Measurements from ENCODE around the gene C19orf53. TPM values are rescaled to one million over a fixed set of nuclear protein-coding genes. Genes with fewer than 3 reads are reported as not detected.

The C19orf53 gene
- total RNA-seq, 4 donors from 2014 or later: 20.5 to 233 (median 77.3) TPM

DNA sequence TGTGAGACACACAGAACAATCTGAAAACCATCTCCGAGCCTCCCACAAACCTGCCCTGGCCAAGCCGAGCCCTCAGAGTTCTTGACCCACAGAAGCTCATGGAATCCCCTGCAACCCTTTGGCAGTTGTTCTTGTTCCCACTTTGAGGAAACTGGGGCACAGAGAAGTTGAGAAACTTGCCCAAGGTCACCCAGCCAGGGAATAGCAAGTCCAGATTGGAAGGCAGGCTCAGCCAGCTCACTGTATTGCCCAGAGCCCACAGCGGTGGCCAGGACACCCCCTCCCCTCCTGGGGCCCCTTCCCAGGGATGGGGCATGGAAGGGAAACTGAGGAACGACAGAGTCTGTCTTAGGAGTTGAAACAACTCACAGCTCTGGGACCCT is 22.8 kb downstream of the C19orf53 start:
- peaks cover 10 to 17% of the 10 kb centered on the region in 2 donors for H3K4me1 ChIP-seq
- no peak for TF ChIP-seq POLR2A (IDR thresholded peaks at IDR 0.05)
- TF ChIP-seq, protein P1, sequence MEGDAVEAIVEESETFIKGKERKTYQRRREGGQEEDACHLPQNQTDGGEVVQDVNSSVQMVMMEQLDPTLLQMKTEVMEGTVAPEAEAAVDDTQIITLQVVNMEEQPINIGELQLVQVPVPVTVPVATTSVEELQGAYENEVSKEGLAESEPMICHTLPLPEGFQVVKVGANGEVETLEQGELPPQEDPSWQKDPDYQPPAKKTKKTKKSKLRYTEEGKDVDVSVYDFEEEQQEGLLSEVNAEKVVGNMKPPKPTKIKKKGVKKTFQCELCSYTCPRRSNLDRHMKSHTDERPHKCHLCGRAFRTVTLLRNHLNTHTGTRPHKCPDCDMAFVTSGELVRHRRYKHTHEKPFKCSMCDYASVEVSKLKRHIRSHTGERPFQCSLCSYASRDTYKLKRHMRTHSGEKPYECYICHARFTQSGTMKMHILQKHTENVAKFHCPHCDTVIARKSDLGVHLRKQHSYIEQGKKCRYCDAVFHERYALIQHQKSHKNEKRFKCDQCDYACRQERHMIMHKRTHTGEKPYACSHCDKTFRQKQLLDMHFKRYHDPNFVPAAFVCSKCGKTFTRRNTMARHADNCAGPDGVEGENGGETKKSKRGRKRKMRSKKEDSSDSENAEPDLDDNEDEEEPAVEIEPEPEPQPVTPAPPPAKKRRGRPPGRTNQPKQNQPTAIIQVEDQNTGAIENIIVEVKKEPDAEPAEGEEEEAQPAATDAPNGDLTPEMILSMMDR (IDR thresholded peaks at IDR 0.05): no peak
- H3K27me3 ChIP-seq: no peaks in the 10 kb centered on the region
- H3K27ac ChIP-seq: peak overlapping the region; percentile 88 to 99
- H3K36me3 ChIP-seq: no peaks in the 10 kb centered on the region
- no peak overlapping the region for H3K4me3 ChIP-seq
- DNase-seq: no peak
- intact Hi-C loops (cut with DNase I; ENCODE audit: low total_unique reads): loop anchor here (5.0 kb wide), 1 partner anchor 55 kb away; no protein-coding TSS in a partner anchor
- no peaks in the 10 kb centered on the region for H3K9me3 ChIP-seq

DNA sequence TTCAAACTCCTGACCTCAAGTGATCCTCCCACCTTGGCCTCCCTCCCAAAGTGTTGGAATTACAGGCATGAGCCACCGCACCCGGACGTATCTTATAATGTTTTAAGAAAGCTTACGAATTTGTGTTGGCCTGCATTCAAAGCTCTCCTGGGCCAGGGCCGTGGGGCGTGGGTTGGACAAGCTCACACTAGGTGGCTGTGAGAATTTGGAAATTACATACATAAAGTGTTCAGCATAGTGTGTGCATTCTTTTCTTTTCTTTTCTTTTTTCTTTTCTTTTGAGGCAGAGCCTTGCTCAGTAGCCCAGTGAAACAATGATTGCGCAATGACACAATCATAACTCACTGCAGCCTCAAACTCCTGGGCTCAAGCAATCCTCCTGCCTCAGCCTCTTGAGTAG is 23.6 kb downstream of the C19orf53 start:
- DNase-seq: peak; percentile 49 to 52
- H3K4me3 ChIP-seq: no peak overlapping the region
- peaks cover 10 to 17% of the 10 kb centered on the region in 2 donors for H3K4me1 ChIP-seq
- TF ChIP-seq, protein P1 (IDR thresholded peaks at IDR 0.05): no peak
- no peak for TF ChIP-seq POLR2A (IDR thresholded peaks at IDR 0.05)
- H3K36me3 ChIP-seq: no peaks in the 10 kb centered on the region
- peak overlapping the region; percentile 88 to 99 for H3K27ac ChIP-seq
- H3K9me3 ChIP-seq: no peaks in the 10 kb centered on the region
- intact Hi-C loops (cut with DNase I; ENCODE audit: low total_unique reads): loop anchor here (5.0 kb wide), 1 partner anchor 54 kb away; no protein-coding TSS in a partner anchor
- H3K27me3 ChIP-seq: no peaks in the 10 kb centered on the region

DNA sequence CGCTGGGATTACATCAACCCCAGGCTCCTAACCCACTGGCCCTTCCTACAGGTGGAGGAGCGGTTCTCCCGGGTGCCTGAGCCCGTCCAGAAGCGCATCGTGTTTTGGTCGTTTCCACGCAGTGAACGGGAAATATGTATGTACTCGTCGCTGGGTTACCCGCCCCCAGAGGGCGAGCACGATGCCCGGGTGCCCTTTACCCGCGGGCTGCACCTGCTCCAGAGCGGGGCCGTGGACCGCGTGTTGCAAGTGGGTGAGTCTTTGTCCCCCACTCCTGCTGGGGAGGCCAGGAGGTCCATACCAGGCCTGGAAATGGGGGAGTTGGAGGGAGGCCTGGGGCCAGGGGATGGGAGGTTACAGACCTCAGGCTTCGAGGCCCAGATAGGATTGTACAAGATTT is 25.4 kb downstream of the C19orf53 start:
- no peaks in the 10 kb centered on the region for H3K9me3 ChIP-seq
- H3K4me1 ChIP-seq: peaks cover 10 to 17% of the 10 kb centered on the region in 2 donors
- no peak for TF ChIP-seq POLR2A (IDR thresholded peaks at IDR 0.05)
- TF ChIP-seq, protein P1 (IDR thresholded peaks at IDR 0.05): no peak
- H3K27ac ChIP-seq: no peak overlapping the region
- no peak overlapping the region for H3K4me3 ChIP-seq
- H3K27me3 ChIP-seq: no peaks in the 10 kb centered on the region
- no peaks in the 10 kb centered on the region for H3K36me3 ChIP-seq
- DNase-seq: no peak
- intact Hi-C loops (cut with DNase I; ENCODE audit: low total_unique reads): loop anchor here (5.0 kb wide), 1 partner anchor 53 kb away; no protein-coding TSS in a partner anchor

DNA sequence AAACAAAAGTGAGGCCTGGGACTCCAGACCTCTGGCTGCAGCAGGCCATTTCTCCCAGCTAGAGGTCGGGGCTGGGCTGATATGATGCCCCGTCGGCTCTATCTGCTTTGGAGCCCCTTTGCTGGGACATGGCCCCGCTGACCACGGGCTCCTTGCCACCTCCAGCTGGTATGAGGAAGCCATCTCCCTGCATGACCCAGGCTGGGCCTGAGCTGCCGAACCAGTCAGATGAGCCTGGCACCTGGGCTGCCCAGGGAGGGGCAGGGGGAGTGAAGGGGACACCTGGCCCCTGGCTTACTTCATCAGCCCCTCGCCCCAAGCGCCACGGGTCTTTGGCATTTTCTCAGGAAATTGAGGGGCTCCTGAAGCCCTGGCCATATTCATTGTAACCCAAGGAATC is 28.8 kb downstream of the C19orf53 start:
- Histone ChIP-seq H3K4me3 (no peak overlapping the region), H3K9me3 (no peaks in the 10 kb centered on the region), H3K36me3 (no peaks in the 10 kb centered on the region), H3K4me1 (no peaks in the 10 kb centered on the region), H3K27ac (no peak overlapping the region), H3K27me3 (no peaks in the 10 kb centered on the region)
- no peak for DNase-seq
- TF ChIP-seq POLR2A (IDR thresholded peaks at IDR 0.05): no peak
- TF ChIP-seq, protein P1 (IDR thresholded peaks at IDR 0.05): no peak
- intact Hi-C loops (cut with DNase I; ENCODE audit: low total_unique reads): no loop called here

DNA sequence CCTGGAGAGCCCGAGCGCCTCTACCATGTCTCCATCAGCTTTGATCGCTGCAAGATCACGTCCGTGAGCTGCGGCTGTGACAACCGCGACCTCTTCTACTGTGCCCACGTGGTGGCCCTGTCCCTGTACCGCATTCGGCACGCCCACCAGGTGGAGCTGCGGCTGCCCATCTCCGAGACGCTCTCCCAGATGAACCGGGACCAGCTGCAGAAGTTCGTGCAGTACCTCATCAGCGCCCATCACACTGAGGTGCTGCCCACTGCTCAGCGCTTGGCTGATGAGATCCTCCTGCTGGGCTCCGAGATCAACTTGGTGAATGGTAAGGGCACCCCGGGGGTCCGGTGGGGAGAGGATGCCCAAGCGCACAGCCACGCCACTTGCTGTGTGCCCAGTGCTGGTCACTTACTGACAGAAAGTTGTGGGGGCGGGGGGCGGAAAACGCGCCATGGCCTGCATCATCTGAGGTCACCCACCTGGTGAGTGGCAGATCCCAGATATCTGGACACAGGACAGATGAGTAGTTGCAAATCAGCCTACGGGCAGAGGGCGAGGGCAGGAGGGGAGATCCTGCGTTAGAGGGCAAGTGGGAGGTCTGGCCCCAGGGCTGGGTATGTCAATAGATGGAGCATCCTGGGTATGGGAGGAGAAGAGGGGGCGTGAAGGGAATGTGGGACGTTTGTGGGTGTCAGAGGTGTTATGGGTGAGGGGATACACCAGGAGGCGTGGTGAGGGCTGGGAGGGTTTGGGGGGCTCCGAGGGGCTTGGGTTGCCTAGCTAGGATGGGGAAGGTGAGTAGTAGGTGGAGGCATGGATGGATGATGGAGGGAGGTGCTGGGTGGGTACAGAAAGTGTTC is 30.8 kb downstream of the C19orf53 start:
- DNase-seq: no peak
- intact Hi-C loops (cut with DNase I; ENCODE audit: low total_unique reads): no loop called here
- no peak overlapping the region for H3K27ac ChIP-seq

More for the DNA sequence above, 30.8 kb downstream of the C19orf53 start:
- H3K9me3 ChIP-seq: no peaks in the 10 kb centered on the region
- no peaks in the 10 kb centered on the region for H3K36me3 ChIP-seq
- H3K27me3 ChIP-seq: no peaks in the 10 kb centered on the region
- TF ChIP-seq POLR2A (IDR thresholded peaks at IDR 0.05): no peak
- TF ChIP-seq, protein P1 (IDR thresholded peaks at IDR 0.05): peak; percentile 31 to 58 (median 44)
- no peak overlapping the region for H3K4me3 ChIP-seq
- no peaks in the 10 kb centered on the region for H3K4me1 ChIP-seq
